ENCODE measurements around the gene PLEKHS1. TPM values are rescaled to one million over a fixed set of nuclear protein-coding genes. Genes with fewer than 3 reads are reported as not detected.

The PLEKHS1 gene
- total RNA-seq, 1 experiment from 2014 or later: not detected

GRCh38 chr10:113782367-113782766 is 30.9 kb downstream of the PLEKHS1 start:
- Histone ChIP-seq H3K4me1 (ENCODE audit: control insufficient read depth in 1 of 2, insufficient read depth in 2 of 2, low read length in 2 of 2) (no peaks in the 10 kb centered on the region), H2AFZ (ENCODE audit: low read depth, low read length, poor library complexity, severe bottlenecking) (no peak overlapping the region), H3K27me3 (ENCODE audit: insufficient read depth, low read length) (peaks cover 13% of the 10 kb centered on the region; the same call in 1 of the 2 replicates), H4K20me1 (ENCODE audit: insufficient read depth) (no peaks in the 10 kb centered on the region), H3K27ac (ENCODE audit: low read depth, low read length) (no peak overlapping the region), H3K4me3 (replicated peaks in 1 of 2; ENCODE audit: low read depth in 1 of 2, low read length in 2 of 2) (no peak overlapping the region), H3K79me2 (ENCODE audit: insufficient read depth, low read length) (no peaks in the 10 kb centered on the region), H3K9ac (ENCODE audit: low read length) (no peak overlapping the region), H3K9me2 (ENCODE audit: insufficient read depth) (no peaks in the 10 kb centered on the region), H3K4me2 (ENCODE audit: low read length) (no peak overlapping the region), H3K9me3 (ENCODE audit: control insufficient read depth in 1 of 2, insufficient read depth in 1 of 2, low read depth in 1 of 2, low read length in 2 of 2) (no peaks in the 10 kb centered on the region), H3K36me3 (ENCODE audit: control insufficient read depth in 1 of 2, insufficient read depth in 2 of 2, low read length in 2 of 2) (no peaks in the 10 kb centered on the region)
- no TSS peak for BruUV-seq (replicated peaks)
- intact Hi-C loops (cut with micrococcal nuclease): no loop called here
- ATAC-seq (no peak), DNase-seq (ENCODE audit: low read depth, low spot score) (no peak)
- RAD21 ChIA-PET (ENCODE audit: low non-redundant PET in 1 of 2, low total read pairs in 2 of 2, uncharacterized antibody in 2 of 2, unreplicated experiment in 2 of 2): no interaction called here
- CTCF ChIA-PET: no interaction called here
- POLR2A ChIA-PET: no interaction called here
- no peak for TF ChIP-seq CTCF (IDR thresholded peaks at IDR 0.05 in 2 of 3, conservative IDR thresholded peaks at IDR 0.05 in 1 of 3; ENCODE audit: borderline replicate concordance in 1 of 3, insufficient read depth in 1 of 3, low read depth in 2 of 3, low read length in 2 of 3)
- TF ChIP-seq SRF (IDR thresholded peaks at IDR 0.05; ENCODE audit: low read depth): no peak
- TF ChIP-seq REST (IDR thresholded peaks at IDR 0.05; ENCODE audit: low read depth): no peak
- TF ChIP-seq TCF7L2 (IDR thresholded peaks at IDR 0.05; ENCODE audit: borderline replicate concordance, extremely low read depth, insufficient read depth, insufficient read length): no peak
- no peak for TF ChIP-seq POLR2AphosphoS5 (IDR thresholded peaks at IDR 0.05; ENCODE audit: low read depth, low read length)

Data from HCT116 (cell line).